T-helper 2 cell (primary cell): ENCODE measurements around the gene ELP6.

Experiments used
- DNase-seq, 5 experiments: peaks; one replicate each; pipeline versions ENCODE4 v3.0.0 to v3.0.0-alpha.2; 2012 to 2022

ELP6 gene

DNA sequence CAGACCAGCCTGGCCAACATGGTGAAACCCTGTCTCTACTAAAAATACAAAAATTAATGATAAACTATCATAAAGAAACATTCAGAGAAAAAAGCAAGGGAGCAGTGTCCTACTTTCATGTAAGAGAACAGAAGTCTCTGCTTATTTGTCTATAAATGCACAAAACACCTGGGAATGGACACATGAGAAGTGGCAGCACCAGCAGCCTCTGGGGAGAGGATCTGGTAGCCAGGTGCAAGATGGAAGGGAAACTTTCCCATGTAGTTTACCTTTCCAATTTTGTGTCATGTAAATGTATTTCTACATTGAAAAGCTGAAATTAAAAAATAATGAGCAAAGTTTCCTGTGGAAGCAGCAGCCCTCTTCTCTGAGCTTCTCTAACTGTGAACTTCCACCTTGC, 56.5 kb downstream of the ELP6 start:
- no peak for DNase-seq

DNA sequence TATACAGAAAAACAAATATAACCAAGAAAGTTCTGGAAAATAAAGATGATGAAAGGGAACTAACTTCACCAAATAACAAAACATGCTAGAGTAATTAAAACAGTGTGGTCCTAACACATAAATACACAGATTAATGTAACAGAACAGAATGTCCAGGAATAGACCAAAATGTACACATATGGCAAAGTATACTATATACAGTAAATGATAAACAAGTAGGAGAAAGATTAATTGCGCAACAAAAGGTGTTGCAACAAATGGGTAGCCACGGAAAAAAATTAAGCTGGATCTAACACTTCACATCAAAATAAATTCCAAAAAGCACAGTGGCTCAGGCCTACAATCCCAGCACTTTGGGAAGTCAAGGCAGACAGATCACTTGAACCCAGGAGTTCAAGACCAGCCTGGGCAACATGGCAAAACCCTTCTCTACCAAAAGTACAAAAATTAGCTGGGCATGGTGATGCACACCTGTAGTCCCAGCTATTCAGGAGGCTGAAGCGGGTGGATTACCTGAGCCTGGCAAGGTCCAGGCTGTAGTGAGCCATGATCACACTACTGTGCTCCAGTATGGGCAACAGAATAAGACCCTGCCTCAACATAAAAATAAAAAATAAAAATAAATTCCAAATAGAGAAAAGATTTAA, 57.6 kb downstream of the ELP6 start:
- DNase-seq = no peak

DNA sequence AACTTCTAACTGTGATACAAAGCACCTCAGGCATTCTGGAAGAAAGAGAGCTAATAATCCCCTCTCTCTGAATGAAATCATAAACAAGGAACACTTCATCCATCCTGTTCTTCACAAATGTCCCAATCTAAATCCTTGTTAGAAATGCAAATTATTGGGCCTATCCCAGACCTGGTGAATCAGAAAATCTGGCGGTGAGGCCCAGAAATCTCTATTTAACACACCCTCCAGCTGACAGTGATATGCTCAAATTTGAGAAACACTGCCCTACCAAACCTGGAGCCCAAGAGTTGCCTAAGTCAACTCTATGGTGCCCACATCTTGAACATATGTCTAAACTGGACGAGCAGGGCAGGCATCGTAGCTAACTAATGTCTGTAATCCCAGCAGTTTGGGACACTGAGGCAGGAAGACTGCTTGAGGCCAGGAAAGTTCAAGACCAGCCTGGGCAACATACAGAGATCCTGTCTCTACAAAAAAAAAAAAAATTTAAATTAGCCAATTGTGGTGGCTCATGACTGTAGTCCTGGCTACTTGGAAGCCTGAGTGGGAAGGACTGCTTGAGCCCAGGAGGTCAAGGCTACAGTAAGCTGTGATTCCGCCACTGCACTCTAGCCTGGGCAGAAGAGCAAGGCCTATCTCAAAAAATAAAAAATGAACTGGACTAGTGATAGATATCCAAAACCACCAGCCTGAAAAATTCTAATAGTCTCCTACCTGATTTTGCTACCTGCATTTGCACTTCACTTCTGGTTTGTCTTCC, 60.9 kb downstream of the ELP6 start:
- DNase-seq = no peak
